Measurements from ENCODE around the gene ADH7.

DNA sequence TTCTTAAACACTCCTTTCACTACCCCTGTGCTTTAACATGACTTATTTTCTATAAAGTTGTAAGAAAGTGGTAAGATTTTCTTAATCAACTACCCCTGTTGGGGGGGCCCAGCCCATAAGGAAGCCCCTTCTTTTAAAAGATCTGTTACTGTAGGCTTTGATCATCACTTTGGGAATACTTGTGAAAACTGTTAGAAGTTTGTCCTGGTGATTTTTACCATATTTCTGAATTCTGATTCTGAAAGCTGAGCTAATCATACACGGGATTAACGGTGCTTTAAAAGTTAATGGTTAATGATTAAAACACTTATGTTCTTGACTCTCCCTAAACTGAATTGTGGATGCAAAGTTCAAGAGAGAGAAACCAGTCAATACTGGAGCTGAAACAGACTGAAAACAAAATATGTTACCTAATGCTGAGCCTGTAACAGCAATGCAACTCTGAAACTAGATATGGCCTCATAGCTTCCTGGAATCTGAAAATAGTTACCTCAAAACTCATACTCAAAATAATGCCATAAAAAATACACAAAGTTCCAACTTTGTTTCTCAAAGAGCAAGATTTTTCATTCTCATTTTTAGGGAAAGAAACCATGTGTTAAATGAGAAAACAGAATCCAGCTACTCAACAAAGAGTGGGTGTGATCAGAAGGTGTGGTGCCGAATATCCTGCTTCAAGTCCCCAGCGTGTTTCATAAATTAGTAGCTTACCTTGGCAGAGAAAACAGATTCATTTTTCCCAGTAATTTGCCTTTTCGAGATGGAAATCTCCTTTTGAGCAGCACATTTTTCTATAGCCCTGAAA, 31.6 kb downstream of the ADH7 start:
- TF ChIP-seq, protein P1, sequence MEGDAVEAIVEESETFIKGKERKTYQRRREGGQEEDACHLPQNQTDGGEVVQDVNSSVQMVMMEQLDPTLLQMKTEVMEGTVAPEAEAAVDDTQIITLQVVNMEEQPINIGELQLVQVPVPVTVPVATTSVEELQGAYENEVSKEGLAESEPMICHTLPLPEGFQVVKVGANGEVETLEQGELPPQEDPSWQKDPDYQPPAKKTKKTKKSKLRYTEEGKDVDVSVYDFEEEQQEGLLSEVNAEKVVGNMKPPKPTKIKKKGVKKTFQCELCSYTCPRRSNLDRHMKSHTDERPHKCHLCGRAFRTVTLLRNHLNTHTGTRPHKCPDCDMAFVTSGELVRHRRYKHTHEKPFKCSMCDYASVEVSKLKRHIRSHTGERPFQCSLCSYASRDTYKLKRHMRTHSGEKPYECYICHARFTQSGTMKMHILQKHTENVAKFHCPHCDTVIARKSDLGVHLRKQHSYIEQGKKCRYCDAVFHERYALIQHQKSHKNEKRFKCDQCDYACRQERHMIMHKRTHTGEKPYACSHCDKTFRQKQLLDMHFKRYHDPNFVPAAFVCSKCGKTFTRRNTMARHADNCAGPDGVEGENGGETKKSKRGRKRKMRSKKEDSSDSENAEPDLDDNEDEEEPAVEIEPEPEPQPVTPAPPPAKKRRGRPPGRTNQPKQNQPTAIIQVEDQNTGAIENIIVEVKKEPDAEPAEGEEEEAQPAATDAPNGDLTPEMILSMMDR (IDR thresholded peaks at IDR 0.05) = no peak
- TF ChIP-seq POLR2A (IDR thresholded peaks at IDR 0.05) = no peak

Data from heart left ventricle (tissue), 13 donors.